Skeletal muscle cell (primary cell): ENCODE data around the gene PGK1.
A peak's percentile ranks its signal among the peaks of the same experiment; 100 is the strongest.
"Not testable (repeated sequence)": the region's sequence is repeated elsewhere in the genome, so short reads cannot be mapped to it uniquely, and the experiment has no call there.

ENCODE experiments used
- DNase-seq: peaks from one replicate; pipeline ENCODE4 v3.0.0-alpha.2; 2010; ENCODE audit warnings: low read depth
- H3K4me3 ChIP-seq: 2 replicates; pipeline ENCODE4 v1.5.1; 2011; ENCODE audit warnings: low read depth, mild to moderate bottlenecking, control low read depth, low read length, moderate library complexity

The PGK1 gene

DNA sequence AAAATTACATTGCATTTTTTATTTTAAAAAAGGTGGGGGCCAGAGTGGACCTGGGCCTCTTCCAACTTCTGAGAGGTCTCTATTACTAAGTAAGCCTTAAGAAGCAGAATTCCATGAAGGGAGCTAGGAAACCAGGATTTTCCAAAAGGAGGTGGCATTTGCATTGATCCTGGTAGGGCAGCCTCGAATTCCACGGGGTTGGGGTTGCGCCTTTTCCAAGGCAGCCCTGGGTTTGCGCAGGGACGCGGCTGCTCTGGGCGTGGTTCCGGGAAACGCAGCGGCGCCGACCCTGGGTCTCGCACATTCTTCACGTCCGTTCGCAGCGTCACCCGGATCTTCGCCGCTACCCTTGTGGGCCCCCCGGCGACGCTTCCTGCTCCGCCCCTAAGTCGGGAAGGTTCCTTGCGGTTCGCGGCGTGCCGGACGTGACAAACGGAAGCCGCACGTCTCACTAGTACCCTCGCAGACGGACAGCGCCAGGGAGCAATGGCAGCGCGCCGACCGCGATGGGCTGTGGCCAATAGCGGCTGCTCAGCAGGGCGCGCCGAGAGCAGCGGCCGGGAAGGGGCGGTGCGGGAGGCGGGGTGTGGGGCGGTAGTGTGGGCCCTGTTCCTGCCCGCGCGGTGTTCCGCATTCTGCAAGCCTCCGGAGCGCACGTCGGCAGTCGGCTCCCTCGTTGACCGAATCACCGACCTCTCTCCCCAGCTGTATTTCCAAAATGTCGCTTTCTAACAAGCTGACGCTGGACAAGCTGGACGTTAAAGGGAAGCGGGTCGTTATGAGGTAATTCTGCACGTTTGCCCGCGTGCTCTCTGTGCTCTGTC is at the start of gene PGK1:
Gene PGK1 (plus strand): TSS at position 626 of the 824 bp plus-strand sequence. CDS start 93 bp downstream, at position 719.
- peak within 1 kb of the TSS; percentile 88 for H3K4me3 ChIP-seq
- DNase-seq = peak; percentile 93

DNA sequence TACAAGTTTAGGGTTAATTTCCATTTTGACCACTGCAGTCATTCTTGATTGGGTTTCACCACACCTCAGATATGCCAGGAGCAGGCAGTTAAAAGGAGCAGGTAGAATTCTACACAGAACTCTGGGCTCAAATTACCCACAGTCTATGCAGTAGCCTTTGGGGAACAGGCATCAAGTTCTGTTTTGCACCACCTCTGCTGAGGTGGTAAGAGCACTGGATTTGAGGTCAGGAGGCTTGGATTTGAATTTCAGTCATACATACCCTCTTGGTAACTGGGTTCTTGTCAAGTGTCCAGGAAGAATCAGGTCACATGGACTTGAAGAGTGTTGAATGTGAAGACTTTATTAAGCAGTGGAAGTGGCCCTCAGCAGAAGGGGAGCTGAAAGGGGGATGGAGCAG is 40.4 kb upstream of the PGK1 start:
- H3K4me3 ChIP-seq = no peak overlapping the region
- no peak for DNase-seq

DNA sequence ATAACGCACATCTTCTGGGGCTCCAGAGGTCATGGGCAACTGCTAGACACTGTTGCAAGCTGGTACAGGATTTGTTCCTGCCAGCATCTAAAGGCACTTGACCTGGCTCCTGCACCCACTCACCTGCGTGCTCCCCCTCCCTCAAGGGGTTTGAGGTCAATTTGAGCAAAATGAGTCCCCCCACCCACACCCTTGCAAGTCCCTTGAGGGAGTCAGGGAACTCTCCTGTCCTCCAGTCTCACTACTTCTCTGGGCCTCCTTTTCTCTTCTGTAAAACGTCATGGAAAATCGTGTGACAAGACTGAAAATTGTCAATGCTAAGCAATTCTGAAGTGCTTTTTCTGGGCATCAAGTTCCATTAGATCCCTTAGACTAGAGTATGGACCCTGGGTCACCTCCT is 39.9 kb upstream of the PGK1 start:
- no peak overlapping the region for H3K4me3 ChIP-seq
- no peak for DNase-seq

DNA sequence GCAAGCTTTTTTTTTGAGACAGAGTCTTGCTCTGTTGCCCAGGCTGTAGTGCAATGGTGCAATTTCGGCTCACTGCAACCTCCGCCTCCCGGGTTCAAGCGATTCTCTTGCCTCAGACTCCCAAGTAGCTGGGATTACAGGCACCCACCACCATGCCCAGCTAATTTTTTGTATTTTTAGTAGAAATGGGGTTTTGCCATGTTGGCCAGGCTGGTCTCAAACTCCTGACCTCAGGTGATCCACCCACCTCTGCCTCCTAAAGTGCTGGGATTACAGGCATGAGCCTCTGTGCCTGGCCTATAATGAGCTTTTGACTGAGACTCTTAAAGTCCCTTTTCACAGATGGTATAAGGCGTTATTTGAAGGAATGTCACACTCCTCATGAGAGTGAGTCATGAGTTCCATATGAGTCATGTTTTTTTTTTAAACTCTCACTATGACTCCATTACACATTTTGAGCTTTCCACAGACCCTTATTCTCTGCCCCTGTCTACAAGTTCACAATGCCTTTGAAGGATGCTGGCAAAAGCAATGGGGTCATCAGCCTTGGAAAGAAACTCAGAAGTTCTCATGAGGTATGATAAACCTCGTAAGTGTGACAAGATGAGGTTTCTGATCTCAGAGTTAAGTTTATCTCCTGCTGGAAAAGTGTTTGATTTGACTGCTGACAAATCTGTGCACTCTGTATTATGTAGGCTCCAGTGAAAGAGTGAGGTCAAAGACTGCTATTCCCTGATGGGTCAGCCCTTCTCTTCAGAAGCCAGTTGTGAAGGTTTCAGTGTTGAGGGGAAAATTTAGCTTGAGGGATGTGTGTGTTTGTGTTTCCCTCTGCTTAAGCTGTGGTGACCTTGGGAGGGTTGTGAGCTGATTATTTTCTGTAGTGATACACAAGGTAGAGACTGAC is 39.1 kb upstream of the PGK1 start:
- not testable (repeated sequence) for H3K4me3 ChIP-seq
- peak; percentile 41 for DNase-seq

DNA sequence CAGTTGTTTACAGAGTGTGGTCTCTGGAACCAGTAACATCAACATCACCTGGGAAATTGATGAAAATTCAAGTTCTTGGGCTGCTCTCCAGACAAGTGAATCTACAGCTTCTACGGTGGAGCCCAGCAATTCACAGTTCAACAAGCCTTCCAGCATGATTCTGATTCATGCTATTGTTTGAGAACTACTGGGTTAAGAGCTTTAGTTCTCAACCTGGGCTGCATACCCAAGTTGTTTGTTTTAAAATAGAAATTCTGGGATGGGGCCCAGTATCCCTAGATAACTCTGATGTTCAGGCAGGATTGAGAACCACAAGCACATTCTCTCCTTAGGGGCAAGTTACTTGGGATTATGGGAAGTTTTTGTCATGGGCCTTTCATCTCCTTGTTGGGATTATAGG is 37.9 kb upstream of the PGK1 start:
- DNase-seq = no peak

DNA sequence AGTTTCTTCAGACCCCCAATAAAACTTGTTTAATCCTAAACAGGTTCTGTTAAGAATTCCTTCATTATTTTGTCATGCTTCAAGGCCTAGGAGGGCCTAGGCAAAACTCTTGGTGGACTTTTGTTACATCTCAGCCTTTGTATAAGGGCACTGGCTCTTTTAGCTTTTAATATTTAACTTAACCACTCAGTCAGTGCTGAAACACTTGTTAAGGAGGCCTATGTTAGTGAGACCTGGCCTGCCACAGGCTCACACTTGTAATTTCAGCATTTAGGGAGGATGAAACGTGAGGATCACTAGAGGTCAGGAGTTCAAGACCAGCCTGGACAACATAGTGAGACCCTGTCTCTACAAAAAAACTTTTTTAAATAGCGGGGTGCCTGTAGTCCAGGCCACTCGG is 32.7 kb upstream of the PGK1 start:
- no peak for DNase-seq

More for the DNA sequence above, 37.9 kb upstream of the PGK1 start:
- H3K4me3 ChIP-seq = no peak overlapping the region

DNA sequence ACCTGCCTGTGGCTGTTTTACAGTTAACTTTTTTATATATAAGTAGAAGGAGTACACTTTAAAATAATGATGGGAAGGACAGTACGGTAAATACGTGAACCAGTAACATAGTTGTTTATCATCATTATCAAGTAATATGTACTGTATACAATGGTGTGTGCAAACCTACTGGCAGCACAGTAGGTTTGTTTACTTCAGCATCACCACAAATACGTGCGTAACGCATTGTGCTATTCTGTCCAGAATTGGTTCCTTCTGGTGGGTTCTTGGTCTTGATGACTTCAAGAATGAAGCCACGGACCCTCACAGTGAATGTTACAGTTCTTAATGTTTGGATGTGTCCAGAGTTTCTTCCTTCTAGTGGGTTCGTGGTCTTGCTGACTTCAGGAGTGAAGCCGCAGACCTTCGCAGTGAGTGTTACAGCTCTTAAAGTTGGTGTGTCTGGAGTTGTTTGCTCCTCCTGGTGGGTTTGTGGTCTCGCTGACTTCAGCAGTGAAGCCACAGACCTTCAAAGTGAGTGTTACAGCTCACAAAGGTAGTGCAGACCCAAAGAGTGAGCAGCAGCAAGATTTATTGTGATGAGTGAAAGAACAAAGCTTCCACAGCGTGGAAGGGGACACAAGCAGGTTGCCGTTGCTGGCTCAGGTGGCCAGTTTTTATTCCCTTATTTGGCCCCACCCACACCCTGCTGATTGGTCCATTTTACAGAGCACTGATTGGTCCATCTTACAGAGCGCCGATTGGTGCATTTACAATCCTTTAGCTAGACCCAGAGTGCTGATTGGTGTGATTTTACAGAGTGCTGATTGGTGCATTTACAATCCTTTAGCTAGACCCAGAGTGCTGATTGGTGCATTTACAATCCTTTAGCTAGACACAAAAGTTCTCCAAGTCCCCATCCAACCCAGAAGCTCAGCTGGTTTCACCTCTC is 30.6 kb upstream of the PGK1 start:
- DNase-seq, H3K4me3 ChIP-seq: not testable (repeated sequence)

More for the DNA sequence above, 32.7 kb upstream of the PGK1 start:
- no peak overlapping the region for H3K4me3 ChIP-seq

DNA sequence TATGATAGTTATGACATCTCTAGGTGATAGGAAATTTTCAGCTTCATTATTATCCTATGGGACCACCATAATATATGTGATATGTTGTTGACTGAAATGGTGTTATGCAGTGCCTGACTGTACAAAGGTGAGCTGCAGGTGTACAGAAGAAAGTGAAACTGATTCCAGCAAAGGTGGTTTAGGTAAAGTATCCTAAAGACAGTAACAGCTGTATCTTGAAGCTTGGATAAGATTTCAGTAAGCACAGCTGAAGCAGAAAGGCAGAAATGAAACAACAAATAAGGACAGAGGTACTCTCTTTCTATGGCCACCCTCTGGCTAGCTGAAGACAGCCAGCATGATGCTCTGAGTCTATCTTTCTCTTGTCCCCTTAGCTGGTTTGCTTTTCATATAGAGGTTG is 30.0 kb upstream of the PGK1 start:
- no peak overlapping the region for H3K4me3 ChIP-seq
- DNase-seq = no peak

DNA sequence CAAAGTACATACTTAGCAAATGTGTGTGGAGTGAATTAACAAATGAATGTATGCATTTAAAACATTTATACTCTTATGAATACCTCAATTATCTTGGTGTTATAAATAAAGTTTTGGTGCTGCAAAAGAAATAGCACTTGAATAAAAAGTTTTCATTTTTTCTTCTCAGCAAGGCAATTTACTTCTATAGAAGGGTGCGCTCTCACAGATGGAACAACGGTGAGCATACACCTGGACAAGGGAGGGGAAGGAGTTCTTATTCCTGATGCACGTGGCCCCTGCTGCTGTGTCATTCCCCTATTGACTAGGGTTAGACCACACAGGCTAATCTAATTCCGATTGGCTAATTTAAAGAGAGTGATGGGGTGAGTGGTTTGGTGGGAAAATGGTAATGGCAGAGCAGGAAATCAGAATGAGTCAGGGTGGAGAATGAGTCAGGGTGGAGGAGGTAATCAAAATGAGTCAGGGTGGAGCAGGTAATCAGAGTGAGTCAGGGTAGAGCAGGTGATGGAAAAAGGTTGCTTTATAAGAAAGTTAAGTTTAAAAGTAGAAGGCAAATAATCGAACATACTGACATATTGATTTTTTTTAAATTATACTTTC is 28.2 kb upstream of the PGK1 start:
- no peak overlapping the region for H3K4me3 ChIP-seq
- no peak for DNase-seq

DNA sequence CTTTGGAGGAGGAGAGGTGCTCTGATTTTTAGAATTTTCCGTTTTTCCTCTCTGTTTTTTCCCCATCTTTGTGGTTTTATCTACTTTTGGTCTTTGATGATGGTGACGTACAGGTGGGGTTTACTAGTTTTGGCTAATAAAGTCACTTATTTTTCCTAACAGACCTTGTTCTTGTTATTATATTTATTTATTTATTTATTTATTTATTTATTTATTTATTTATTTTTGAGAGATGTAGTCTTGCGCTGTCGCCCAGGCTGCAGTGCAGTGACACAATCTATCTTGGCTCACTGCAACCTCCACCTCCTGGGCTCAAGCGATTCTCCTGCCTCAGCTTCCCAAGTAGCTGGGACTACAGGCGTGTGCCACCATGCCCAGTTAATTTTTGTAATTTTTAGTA is 22.6 kb upstream of the PGK1 start:
- not testable (repeated sequence) for H3K4me3 ChIP-seq, DNase-seq

DNA sequence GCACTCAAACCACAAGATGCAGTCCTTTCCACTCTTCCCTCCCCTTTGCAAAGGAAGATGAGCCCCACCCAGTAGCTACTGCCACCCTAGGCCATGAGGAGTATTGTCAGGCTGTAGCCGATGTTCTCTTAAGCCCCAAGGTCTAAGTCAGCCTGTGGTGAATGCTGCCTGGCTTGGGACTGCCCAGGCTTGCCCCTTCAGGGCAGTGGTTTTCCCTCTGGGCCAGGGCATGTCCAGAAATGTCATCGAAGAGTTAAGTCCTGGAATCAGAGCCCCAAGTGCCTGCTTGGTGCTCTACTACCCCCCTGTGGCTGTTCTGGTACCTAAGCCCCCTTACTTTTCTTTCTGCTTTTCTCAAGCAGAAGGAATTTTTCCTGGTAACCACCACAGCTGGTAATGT is 11.8 kb upstream of the PGK1 start:
- no peak for DNase-seq
- no peak overlapping the region for H3K4me3 ChIP-seq

DNA sequence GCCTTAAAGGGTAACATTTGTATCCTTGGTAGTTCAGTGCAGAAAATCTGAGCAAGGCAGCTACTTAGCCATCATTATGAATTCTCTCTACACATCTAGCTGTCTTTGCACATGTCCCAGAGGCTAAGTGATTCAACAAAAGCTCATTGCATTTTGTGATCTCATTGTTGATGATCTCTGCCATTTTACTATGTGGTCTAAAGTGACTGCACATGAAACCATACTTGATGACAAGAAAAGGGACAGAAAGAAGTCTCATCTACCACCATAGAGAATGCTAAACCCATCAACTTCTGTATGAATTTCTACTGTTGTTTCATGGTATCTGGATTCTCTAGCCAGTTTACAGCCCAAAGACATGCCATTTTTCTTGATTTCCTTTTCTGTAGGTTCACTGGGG is 5.9 kb upstream of the PGK1 start:
- H3K4me3 ChIP-seq = no peak overlapping the region
- DNase-seq = no peak

DNA sequence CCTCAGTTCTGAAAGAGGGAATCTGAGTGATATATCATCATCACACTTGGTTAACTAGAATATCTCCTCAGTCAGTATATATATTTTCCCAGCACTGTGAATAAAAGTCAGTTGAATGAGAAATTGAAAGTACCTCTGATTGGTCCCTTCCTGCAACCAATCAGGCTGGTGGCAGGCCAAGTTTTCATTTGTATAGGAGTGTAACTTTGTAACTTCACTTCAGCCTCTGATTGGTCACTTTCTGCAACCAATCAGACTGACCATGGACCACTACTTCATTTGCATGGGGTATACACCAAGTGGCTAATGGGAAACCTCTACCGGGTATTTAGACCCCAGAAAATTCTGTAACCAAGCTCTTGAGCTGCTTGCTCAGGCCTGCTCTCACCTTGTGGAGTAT is 2.0 kb upstream of the PGK1 start:
- no peak for DNase-seq
- no peak overlapping the region for H3K4me3 ChIP-seq

DNA sequence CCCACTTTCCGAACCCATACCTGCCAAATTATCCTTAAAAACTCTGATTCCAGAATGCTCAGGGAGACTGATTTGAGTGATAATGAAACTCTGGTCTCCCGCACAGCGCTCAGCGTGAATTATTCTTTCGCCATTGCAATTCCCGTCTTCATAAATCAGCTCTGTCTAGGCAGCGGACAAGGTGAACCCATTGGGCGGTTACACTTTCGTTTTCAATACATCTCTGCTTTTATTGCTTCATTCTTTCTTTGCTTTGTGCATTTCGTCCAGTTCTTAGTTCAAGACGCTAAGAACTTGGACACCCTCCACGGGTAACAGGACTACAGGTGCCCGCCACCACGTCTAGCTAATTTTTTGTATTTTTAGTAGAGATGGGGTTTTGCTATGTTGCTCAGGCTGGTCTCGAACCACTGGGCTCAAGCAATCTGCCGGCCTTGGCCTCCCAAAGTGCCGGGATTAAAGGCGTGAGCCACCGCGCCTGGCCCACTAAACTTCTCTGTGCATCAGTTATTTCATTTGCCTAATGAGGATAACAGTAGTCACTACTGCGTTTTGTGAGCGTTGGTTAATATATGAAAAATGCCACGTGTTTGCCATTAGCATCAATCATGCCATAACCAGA is 936 bp upstream of the PGK1 start:
- H3K4me3 ChIP-seq = peak overlapping the region; percentile 42
- DNase-seq = no peak

DNA sequence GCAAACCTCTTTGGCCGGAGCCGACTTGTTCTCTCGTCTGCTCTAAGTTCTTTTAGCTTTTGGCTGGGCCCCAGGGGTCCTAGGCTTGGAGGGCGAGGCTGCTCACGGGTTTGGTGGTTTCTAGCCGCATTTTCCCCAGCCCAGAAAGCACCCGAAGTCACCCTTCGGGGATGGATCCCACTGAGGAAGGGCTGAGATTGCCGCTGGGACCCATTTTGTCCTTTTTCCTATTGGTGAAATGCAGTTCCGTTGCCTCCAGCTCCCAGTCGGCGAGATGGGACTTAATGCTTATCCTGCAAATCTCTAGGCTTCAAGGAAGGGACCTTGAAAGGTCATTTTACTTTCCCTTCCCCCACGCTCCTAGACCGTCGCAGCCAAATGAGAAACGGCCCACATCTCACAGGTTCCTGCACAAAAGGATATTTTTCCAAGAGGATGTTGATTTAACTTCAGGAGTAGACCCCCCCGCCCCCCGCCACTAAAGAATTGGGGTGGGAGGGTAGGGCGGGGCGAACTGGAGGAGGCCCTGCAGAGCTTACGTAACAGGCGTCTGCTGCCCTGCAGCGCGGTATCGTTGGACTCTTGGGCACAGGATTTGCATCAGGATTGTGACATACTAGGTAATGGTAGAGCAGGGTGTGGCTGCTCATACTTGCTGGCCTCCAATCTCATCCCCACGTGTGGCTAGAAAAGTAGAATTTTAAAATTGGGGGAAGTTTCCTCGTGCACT is 564 bp downstream of the PGK1 start:
- no peak for DNase-seq

DNA sequence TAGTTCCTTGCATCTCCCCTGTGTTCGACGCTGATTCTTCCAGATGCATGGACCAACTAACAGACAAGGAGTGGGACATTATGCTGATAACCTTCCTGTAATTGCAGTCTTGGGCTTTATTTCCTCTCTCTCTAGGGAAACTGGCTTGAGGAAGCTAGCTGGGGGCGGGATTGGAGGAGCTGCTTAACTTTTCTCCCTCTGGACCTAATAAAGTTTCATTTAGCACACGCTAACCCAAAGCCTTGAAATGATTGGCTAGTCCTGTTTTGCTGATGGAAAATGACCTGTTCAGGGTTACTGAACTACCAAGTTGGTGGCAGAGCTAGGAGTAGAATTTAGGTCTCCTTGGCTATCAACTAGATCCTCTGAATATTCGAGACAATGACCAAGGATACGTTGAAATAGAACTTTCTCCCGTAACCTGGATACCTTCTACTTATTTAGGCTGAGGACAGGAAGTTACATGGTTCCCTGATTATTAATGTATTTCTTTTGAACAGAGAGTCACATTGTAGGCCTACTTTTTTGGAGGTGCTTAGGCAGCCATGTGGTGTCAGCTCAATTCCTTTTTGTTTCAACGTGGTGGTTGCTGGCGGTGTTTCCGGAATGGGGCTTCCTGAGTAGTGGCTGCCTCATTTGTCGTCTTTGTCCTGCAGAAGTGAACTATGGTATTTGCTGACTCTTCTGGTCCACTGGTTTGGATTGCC is 2.0 kb downstream of the PGK1 start:
- DNase-seq = no peak
- peak overlapping the region; percentile 88 for H3K4me3 ChIP-seq

More for the DNA sequence above, 564 bp downstream of the PGK1 start:
- peak overlapping the region; percentile 88 for H3K4me3 ChIP-seq

DNA sequence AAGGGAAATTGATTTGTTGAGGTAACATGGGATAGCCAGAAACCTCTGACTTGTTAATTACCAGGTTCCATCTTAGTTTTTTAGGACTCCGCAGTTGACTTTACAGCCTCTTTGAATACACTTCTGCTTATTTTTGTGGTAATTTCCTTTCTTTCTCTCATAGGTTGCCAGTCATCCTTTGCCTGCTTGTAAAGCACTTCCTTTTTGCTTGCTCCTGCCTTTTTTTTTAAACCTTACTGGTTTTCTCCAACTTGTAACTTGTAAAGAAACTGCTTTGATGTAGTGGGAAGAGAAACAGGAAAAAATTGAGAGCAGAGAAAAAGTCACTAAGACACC is 2.6 kb downstream of the PGK1 start:
- DNase-seq = no peak
- H3K4me3 ChIP-seq = peak overlapping the region; percentile 88

DNA sequence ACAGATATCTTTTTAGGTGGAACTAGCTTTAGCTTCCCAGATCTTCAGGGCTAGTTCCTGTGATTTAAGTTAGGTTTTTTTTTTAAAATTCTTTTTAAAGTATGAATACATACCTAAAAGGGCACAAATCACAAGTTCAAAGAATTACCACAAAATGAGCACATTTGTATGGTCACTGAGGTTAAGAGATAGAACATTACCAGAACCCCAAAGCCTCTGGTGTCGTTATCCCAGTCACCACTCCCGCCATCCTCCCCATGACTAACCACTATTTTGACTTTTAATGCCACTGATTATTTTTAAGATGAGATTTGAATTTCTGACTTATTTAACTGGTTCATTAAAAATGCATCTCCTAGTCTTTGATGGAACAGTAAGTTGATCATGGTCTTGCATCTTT is 5.4 kb downstream of the PGK1 start:
- DNase-seq = no peak
- H3K4me3 ChIP-seq = peak overlapping the region; percentile 88
